Measurements from ENCODE around the gene FAF1. TPM values are rescaled to one million over a fixed set of nuclear protein-coding genes. Genes with fewer than 3 reads are reported as not detected.

The FAF1 gene
- total and polyA plus RNA-seq, 8 donors: 47.4 to 58.3 (median 53.2) TPM

GRCh38 chr1:50847303-50847702 lies 112.8 kb downstream of the FAF1 start:
- TF ChIP-seq, protein P1, sequence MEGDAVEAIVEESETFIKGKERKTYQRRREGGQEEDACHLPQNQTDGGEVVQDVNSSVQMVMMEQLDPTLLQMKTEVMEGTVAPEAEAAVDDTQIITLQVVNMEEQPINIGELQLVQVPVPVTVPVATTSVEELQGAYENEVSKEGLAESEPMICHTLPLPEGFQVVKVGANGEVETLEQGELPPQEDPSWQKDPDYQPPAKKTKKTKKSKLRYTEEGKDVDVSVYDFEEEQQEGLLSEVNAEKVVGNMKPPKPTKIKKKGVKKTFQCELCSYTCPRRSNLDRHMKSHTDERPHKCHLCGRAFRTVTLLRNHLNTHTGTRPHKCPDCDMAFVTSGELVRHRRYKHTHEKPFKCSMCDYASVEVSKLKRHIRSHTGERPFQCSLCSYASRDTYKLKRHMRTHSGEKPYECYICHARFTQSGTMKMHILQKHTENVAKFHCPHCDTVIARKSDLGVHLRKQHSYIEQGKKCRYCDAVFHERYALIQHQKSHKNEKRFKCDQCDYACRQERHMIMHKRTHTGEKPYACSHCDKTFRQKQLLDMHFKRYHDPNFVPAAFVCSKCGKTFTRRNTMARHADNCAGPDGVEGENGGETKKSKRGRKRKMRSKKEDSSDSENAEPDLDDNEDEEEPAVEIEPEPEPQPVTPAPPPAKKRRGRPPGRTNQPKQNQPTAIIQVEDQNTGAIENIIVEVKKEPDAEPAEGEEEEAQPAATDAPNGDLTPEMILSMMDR (IDR thresholded peaks at IDR 0.05): no peak
- Histone ChIP-seq H3K9me3 (no peaks in the 10 kb centered on the region), H3K4me3 (no peak overlapping the region), H3K27ac (no peak overlapping the region), H3K27me3 (no peaks in the 10 kb centered on the region), H3K36me3 (no peaks in the 10 kb centered on the region), H3K4me1 (no peaks in the 10 kb centered on the region)
- ATAC-seq: no peak
- intact Hi-C loops (cut with DNase I): no loop called here
- no peak for DNase-seq

DNA sequence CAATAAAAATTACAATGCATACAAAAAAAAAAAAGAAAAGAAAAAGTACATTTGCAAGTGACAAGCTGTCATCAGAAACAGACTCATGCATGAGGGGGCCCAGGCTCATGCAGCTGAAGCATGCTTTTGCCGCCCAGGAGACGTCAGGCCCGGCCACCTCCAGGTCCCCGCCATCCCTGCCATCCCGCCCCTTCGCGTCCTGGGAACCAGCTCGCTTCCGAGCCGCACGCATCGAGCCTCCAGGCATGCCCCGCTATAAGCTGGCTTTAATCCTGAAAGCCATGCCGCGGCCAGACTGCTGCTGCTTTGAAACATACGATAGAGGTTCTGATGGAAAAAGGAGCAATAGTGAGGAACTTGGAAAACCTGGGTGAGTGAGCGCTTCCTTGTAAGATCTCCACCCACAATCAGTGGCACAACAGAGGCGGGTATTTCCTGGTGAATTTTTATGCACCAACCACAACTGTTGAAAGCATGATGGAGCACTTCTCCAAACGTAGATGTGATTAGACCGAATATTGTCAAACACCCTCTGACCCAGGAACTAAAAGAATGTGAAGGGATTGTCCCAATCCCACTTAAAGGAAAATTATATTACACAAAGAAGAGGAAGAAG lies 113.7 kb downstream of the FAF1 start:
- Histone ChIP-seq H3K36me3 (no peaks in the 10 kb centered on the region), H3K27ac (no peak overlapping the region), H3K9me3 (no peaks in the 10 kb centered on the region), H3K4me1 (no peaks in the 10 kb centered on the region), H3K4me3 (no peak overlapping the region), H3K27me3 (no peaks in the 10 kb centered on the region)
- TF ChIP-seq, protein P1 (IDR thresholded peaks at IDR 0.05): no peak
- no peak for ATAC-seq
- intact Hi-C loops (cut with DNase I): no loop called here
- DNase-seq: peak in 1 of 4 donors; percentile 70

DNA sequence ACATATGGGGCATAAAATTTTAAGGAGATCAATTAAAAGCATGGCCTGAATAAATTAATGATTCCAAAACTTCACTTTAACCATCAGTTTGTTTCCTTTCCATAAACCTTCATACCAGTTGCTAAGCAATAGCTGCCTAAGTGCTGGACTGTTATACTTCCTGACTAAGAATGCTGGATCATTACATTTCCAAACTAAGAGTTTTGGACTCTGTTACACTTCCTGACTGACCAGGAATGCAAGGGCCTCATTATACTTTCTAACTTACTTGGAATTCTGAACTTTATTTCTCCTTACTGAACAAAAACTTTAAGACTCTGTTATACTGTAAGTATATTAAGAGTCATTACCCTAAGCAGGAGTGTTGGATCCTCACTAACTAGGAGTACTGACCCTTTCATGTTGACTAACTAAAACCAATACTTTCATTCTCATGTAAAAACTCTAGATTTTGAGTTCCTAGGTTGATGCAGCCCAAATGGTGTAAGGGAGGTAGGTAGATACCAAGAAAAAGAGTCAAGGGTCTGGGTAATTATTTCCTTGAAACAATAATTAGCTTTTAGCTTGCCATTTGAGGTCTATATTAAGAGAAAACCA lies 118.2 kb downstream of the FAF1 start:
- intact Hi-C loops (cut with DNase I): no loop called here
- ATAC-seq (peak; percentile 62), DNase-seq (peak in 1 of 4 donors; percentile 30)
- no peak overlapping the region for H3K4me3 ChIP-seq
- H3K27ac ChIP-seq: peak overlapping the region in 1 of 2 donors; percentile 17
- TF ChIP-seq, protein P1 (IDR thresholded peaks at IDR 0.05): no peak
- H3K36me3 ChIP-seq: no peaks in the 10 kb centered on the region
- H3K4me1 ChIP-seq: no peaks in the 10 kb centered on the region
- H3K9me3 ChIP-seq: no peaks in the 10 kb centered on the region
- no peaks in the 10 kb centered on the region for H3K27me3 ChIP-seq

- Histone ChIP-seq H3K4me1 (no peaks in the 10 kb centered on the region), H3K36me3 (no peaks in the 10 kb centered on the region), H3K4me3 (no peak overlapping the region), H3K27me3 (no peaks in the 10 kb centered on the region), H3K9me3 (peaks cover 0 to 4% of the 10 kb centered on the region in 2 donors), H3K27ac (no peak overlapping the region)
- ATAC-seq (no peak), DNase-seq (no peak)
- intact Hi-C loops (cut with DNase I): no loop called here
- TF ChIP-seq, protein P1 (IDR thresholded peaks at IDR 0.05): no peak
Measured at GRCh38 chr1:50836117-50836516, 124.0 kb downstream of the FAF1 start.

DNA sequence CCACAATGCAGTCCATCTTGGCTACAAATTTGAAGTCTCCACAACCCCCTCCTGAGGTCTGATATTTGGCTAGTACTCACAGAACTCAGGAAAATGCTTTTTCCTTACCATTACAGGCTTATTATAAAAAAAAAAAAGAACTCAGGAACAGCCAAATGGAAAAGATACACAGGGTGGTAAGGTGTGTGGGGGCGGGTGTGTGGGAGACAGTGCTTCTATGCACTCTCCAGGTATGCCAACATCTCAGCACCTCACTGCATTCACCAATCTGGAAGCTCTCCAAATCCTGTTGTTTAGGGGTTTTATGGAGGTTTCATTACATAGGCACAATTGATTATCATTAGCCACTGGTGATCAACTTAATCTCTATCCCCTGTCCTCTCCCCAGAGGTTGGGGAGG lies 126.9 kb downstream of the FAF1 start:
- Histone ChIP-seq H3K4me1 (peaks cover 0 to 5% of the 10 kb centered on the region in 2 donors), H3K36me3 (no peaks in the 10 kb centered on the region), H3K27ac (no peak overlapping the region), H3K4me3 (no peak overlapping the region), H3K27me3 (no peaks in the 10 kb centered on the region), H3K9me3 (peaks cover 0 to 4% of the 10 kb centered on the region in 2 donors)
- DNase-seq (no peak), ATAC-seq (no peak)
- intact Hi-C loops (cut with DNase I): no loop called here
- TF ChIP-seq, protein P1 (IDR thresholded peaks at IDR 0.05): no peak
